Measurements from ENCODE around the gene DMD.

- TF ChIP-seq EZH2 (IDR thresholded peaks at IDR 0.05; ENCODE audit: insufficient read depth, poor library complexity, severe bottlenecking) (no peak), EZH2phosphoT487 (IDR thresholded peaks at IDR 0.05; ENCODE audit: insufficient read depth, low read depth) (no peak)
These were observed 1953.2 kb downstream of the DMD start for GRCh38 chrX:31258166-31258565.

All from GM23248 (cell line).